Mesothelial cell of epicardium (in vitro differentiated cells): ENCODE data around the gene GLT1D1. TPM values are rescaled to one million over a fixed set of nuclear protein-coding genes. Genes with fewer than 3 reads are reported as not detected.
"Not testable (repeated sequence)": the region's sequence is repeated elsewhere in the genome, so short reads cannot be mapped to it uniquely, and the experiment has no call there.

ENCODE experiments used
- DNase-seq, 2 experiments: peaks; one replicate each; pipeline ENCODE4 v3.0.0; 2021; ENCODE audit warnings: low spot score in 2 of 2; ENCODE audit not compliant: unreplicated experiment in 2 of 2
- H3K27ac Mint-ChIP-seq: 2 replicates; pipeline ENCODE4 v1.8.0; 2021; ENCODE audit warnings: mixed read lengths
- H3K27me3 Mint-ChIP-seq: 2 replicates; pipeline ENCODE4 v1.8.0; 2021; ENCODE audit warnings: low read depth, mixed read lengths
- H3K36me3 Mint-ChIP-seq: 2 replicates; pipeline ENCODE4 v1.8.0; 2021; ENCODE audit warnings: mixed read lengths
- H3K4me1 Mint-ChIP-seq: 2 replicates; pipeline ENCODE4 v1.8.0; 2021; ENCODE audit warnings: mixed read lengths
- H3K4me3 Mint-ChIP-seq: 2 replicates; pipeline ENCODE4 v1.8.0; 2021; ENCODE audit warnings: mild to moderate bottlenecking, moderate library complexity, mixed read lengths
- H3K9me3 Mint-ChIP-seq: 2 replicates; pipeline ENCODE4 v1.8.0; 2021; ENCODE audit warnings: mixed read lengths
- CTCF ChIP-seq: fragments of 200-600 bp; sonication (generic); IDR thresholded peaks from one replicate; pipeline ENCODE4 v1.5.0; 2021; ENCODE audit warnings: antibody characterized with exemption; ENCODE audit not compliant: unreplicated experiment
- total RNA-seq: library from RNA; stranded (reverse); gene quantifications from 3 replicates; pipeline ENCODE4 v1.2.1, GENCODE V29; 2021

GLT1D1 gene
- total RNA-seq, 1 donor from 2014 or later, result 1.3 TPM

- peaks cover under 1% of the 10 kb centered on the region for H3K9me3 Mint-ChIP-seq
- H3K36me3 Mint-ChIP-seq, result no peaks in the 10 kb centered on the region
- H3K27me3 Mint-ChIP-seq, result peaks cover 45% of the 10 kb centered on the region
- H3K27ac Mint-ChIP-seq, result no peak overlapping the region
- TF ChIP-seq CTCF, result no peak
- no peaks in the 10 kb centered on the region for H3K4me1 Mint-ChIP-seq
- DNase-seq, result no peak
- H3K4me3 Mint-ChIP-seq, result no peak overlapping the region
Measured at GRCh38 chr12:128848371-128848770, 4.9 kb upstream of the GLT1D1 start.

- not testable (repeated sequence) for H3K4me3 Mint-ChIP-seq, H3K36me3 Mint-ChIP-seq
Measured at GRCh38 chr12:128849806-128850205, 3.5 kb upstream of the GLT1D1 start.

GRCh38 chr12:128850400-128850799, 2.9 kb upstream of the GLT1D1 start:
- Mint-ChIP-seq H3K36me3 (no peaks in the 10 kb centered on the region), H3K4me3 (no peak overlapping the region), H3K27ac (no peak overlapping the region), H3K4me1 (no peaks in the 10 kb centered on the region), H3K9me3 (no peaks in the 10 kb centered on the region), H3K27me3 (peaks cover 61% of the 10 kb centered on the region)
- no peak for TF ChIP-seq CTCF
- no peak for DNase-seq

More at GRCh38 chr12:128849806-128850205, 3.5 kb upstream of the GLT1D1 start:
- not testable (repeated sequence) for H3K9me3 Mint-ChIP-seq, DNase-seq, H3K4me1 Mint-ChIP-seq, H3K27ac Mint-ChIP-seq
- H3K27me3 Mint-ChIP-seq, result peaks cover 55% of the 10 kb centered on the region

- DNase-seq, H3K4me3 Mint-ChIP-seq, H3K36me3 Mint-ChIP-seq, H3K27ac Mint-ChIP-seq, H3K9me3 Mint-ChIP-seq, H3K4me1 Mint-ChIP-seq: not testable (repeated sequence)
- H3K27me3 Mint-ChIP-seq, result peaks cover 71% of the 10 kb centered on the region
Measured at GRCh38 chr12:128851429-128851828, 1.8 kb upstream of the GLT1D1 start.

GRCh38 chr12:128852026-128852698, 1.1 kb upstream of the GLT1D1 start:
- no peak for TF ChIP-seq CTCF
- Mint-ChIP-seq H3K9me3 (no peaks in the 10 kb centered on the region), H3K36me3 (no peaks in the 10 kb centered on the region), H3K27me3 (peaks cover 77% of the 10 kb centered on the region), H3K27ac (no peak overlapping the region), H3K4me3 (no peak overlapping the region), H3K4me1 (no peaks in the 10 kb centered on the region)
- DNase-seq, result no peak

- no peaks in the 10 kb centered on the region for H3K36me3 Mint-ChIP-seq
- H3K4me3 Mint-ChIP-seq, result peak overlapping the region; percentile 61
- H3K27me3 Mint-ChIP-seq, result peaks cover 82% of the 10 kb centered on the region
- peak in 1 of 2 experiments; percentile 41 for DNase-seq
- no peaks in the 10 kb centered on the region for H3K4me1 Mint-ChIP-seq
- no peaks in the 10 kb centered on the region for H3K9me3 Mint-ChIP-seq
- no peak overlapping the region for H3K27ac Mint-ChIP-seq
- no peak for TF ChIP-seq CTCF
Measured at GRCh38 chr12:128853600-128854197, 421 bp downstream of the GLT1D1 start.
